ENCODE measurements around the gene ENAH.

ENAH gene

GRCh38 chr1:225601902-225602589 lies 50.9 kb downstream of the ENAH start:
- DNase-seq: no peak

- DNase-seq: no peak
These were observed 54.1 kb downstream of the ENAH start for GRCh38 chr1:225598847-225599246.

GRCh38 chr1:225597926-225598575 lies 54.9 kb downstream of the ENAH start:
- no peak for DNase-seq

DNA sequence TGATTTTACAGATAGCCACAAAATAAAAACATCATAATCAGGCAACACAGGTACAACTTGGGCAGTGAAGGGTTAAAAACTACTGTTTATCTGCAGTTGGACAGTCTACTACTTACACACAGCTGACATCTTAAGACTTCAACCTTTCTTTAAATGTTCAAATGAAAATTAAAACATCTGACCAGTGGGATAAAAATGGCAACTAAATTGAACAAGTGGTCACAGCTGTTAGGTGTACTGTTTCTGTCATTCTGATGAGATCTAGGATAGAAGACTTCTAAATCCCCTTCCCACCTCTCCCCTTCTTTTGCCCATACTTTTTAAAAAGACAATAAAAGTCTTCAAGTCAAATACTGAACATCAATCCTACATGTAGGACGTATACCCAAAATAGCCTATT lies 56.2 kb downstream of the ENAH start:
- no peak for DNase-seq

DNA sequence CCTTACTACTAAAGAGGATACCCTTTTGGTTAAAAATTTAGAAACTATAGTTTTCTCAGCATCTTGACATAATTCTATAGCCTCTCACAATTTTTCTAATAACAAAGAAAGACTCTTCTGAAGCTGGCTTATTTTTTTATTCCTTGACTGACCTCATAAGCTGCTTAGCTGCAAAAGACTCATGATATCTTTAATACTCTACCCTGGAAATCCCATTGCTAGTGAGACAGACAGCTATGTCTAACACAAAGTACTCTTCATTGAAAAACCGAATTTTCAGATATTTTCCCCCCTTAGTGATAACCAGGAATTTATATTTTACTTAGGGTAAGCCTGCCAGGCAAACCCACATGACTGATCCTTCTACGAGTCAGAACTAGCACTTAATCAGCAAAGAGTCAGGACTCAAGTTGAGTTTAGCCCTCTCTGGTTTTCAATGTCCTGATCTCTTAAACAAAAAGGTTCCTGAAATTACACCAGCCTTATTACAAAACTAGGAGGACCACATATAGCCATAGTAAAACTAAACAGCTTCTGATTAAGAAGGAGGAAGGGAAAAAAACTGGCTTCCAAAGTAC lies 56.9 kb downstream of the ENAH start:
- no peak for DNase-seq

DNA sequence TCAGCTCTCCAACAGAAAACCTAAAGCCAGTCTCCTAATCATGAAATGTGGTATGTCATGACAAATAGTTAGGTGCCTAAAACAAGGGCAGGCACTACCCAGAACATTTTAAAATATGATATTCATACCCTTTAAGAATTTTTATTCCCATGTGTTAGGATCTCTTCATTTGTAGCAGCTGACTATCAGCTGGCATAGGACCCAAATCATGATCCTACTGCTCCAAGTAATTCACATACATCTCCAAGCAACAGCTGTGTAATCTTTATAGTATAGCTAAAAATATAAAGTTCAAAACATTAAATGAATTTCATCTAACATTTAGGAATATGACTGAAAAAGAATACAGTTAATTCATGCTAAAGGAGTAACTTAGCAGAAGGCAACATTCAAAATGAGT lies 57.5 kb downstream of the ENAH start:
- no peak for DNase-seq

GRCh38 chr1:225593414-225593813 lies 59.5 kb downstream of the ENAH start:
- DNase-seq: no peak

DNA sequence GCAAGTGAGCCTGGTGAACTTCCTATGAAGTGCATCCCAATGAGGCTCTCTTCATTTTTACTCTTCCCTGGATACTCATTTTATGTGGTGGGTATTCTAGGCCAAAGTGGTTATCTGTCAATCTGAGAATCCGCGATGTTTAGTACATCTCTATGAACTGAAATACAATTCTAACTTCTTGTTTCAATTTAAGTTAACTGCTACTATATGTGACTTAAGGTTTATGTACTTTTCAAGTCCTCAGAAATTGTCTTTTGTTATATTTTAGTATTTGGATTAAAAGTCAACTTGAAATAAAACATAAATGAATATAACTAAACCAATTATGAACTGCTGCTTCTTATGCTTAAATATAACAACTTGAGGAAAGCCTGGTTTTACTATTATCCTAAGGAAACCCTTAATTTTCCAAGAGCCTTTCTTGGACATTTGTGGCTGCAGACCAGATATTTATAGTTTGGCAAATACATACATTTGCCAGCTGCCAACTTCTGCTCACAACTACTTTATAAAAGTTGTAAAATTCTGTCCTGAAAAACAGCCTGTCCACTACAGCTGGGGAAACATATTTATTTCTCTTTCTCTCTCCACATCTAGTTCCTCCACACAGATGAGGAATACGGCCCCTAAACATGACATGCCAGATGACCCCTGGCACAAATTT lies 60.4 kb downstream of the ENAH start:
- DNase-seq: no peak

DNA sequence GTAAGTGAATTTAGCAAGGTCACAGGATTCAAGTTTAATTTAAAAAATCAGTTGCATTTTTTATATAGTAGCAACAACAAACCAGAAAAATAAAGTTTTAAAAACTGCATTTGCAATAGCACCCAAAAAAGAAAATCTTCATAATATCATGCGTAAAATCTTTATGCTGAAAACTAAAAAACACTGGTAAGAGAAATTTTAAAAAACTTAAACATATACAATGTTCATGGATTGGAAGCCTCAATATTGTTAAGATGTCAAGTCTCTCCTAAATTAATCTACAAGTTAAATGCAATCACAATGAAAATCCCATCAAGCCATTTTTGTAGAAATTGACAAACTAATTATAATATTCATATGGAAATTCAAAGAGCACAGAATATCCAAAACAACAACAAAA lies 65.6 kb downstream of the ENAH start:
- no peak for DNase-seq

DNA sequence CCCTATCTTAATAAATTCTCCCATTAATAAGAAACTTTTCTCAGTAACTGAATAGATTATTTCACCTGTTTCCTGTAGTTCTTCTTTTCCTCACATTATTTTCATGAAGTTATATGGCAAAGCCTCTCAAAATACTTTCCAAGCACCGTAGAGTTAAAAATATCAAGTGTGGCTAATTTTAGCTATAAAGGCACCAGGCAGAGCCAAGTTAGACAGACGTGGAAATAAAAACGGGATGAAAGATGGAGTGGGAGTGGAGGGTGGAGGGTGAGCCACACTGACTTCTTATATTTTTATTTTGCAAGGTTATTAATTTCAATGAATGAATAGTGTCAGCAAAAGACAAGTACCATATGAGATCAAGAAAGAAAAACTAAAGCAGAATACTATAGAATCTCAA lies 71.7 kb downstream of the ENAH start:
- no peak for DNase-seq

GRCh38 chr1:225580238-225581099 lies 72.5 kb downstream of the ENAH start:
- no peak for DNase-seq

DNA sequence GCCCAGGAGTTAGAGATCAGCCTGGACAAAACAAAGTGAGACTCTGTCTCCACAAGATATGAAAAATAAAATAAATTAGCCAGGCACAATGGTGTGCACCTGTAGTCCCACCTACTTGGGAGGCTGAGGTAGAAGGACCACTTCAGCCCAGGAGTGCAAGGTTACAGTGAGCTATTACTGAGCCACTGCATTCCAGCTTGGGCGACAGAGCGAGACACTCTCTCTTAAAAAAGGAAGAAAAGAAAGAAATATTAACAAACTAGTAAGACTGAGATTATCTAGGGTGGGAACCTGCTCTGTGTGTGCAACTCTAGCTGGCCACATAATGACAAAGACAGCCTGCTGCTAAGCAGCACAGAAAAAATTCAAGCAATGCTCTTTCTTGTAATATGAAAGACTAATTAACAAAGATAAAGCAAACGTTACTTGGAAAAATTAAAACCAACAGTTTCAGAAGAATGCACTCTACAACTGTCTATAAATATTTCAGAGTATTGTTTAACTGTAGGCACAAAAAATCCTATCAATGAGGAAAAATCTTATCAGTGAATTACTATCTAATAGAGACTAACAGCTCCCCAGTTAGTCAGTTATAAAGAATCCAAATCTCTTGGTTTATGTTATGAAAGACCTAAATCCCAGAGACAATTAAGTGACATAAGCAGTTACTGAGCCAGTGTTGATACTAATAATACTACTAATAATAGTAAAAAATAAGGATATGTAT lies 74.5 kb downstream of the ENAH start:
- no peak for DNase-seq

DNA sequence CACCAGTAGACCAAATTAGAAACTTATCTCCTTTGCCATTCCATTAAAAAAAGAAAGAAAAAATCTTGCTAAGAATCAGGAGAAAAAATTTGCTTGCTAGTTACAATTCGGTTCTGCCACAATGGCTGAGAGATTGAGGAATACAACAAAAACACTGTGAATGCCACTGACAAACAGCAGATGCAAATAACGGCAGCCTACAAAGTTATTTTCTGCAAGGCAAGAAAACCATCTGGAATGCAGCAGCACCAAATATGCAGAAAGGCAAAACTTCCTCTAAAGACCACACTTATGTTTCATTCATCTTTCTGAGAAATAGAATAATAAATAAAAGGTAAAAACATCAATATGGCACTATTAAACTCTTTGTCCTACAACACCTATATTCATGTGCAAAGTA lies 75.7 kb downstream of the ENAH start:
- no peak for DNase-seq

GRCh38 chr1:225573216-225573615 lies 79.7 kb downstream of the ENAH start:
- DNase-seq: no peak

DNA sequence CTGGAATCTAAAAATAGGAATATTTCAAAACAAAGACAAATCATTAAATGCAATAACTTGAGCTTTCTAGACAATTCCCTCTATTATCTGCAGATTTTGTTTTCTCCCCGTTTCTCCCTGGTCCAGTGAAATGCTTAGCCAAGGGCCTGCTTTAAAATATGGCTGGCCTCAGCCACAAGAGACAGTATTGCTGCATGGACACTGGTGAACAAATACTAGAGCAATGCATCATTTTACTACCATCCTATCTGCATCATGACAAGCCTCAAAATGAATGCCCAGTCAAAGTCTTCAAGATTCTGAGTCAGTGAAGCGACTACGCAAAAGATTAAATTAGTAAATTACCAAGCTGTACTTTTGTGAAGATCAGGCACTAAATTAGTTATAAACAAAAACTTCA lies 80.5 kb downstream of the ENAH start:
- no peak for DNase-seq

DNA sequence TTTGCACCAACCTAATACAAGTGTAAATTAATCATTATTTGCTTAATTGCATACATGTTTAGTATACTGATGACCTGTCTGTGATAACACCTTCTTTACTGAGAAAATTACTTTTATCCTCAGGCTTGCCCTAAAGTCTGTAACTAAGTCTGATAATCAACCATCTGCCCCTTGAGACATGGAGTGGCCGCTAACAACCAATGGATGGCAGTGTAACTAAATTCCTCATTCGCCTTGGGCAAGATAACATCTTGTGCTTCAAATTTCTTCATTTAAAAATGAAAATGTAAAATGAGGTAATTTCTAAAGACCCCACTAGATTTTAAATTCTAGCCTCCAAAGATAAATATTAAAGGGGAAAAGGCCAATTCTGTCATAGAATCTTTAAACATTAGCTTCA lies 85.1 kb downstream of the ENAH start:
- no peak for DNase-seq

GRCh38 chr1:225565847-225566246 lies 87.1 kb downstream of the ENAH start:
- no peak for DNase-seq

DNA sequence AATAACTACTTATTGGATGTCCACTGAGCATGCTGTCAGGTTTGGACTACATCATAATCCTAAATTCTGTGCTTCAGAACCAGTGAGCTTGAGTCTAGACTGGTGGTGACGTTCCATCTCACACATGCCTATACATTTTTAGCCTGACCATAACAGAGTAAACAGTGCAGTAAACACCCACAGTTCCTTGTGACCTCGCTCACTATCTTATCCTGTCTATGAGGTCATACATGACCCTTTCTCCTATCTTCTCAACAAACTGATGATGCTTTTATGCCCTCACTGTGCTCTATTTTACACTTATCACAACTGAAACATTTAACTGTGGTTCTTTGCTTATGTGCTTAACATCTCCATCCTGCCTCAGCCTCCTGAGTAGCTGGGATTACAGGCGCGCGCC lies 91.2 kb downstream of the ENAH start:
- DNase-seq: no peak

DNA sequence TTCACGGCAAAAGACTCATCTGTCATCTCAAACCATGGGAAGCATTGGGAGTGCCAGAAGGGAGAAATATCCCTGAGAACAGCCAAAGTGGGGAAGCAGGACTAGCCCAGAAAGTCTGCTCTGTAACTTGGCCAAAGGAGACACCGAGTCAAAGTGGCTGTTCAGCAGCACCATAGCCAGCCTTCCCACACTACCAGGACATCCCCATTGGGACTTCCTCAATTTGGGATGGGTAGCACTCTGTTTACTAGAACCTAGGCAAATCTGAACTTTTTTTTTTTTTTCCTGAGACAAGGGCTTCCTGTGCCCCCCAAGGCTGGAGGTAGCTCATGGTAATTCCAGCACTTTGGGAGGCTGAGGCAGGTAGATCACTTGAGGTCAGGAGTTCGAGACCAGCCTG lies 93.0 kb downstream of the ENAH start:
- DNase-seq: no peak

DNA sequence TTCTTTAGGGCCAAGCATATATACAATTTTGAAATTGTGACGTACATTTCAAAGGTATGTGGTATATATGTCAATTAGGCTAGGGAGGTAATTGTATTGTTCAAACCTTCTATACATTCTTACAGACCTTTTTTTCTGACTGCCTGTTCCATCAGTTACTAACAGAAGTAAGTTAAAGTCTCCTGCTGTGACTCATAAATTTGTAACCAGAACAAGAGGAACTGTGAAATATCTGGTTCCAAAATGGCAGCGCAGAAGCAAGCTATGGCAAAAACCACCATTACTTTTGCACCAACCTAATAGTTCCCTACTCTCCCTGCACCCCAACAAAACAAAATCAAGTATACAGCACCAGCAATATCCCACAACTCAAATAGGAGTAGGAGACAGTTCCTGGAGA lies 93.6 kb downstream of the ENAH start:
- no peak for DNase-seq

DNA sequence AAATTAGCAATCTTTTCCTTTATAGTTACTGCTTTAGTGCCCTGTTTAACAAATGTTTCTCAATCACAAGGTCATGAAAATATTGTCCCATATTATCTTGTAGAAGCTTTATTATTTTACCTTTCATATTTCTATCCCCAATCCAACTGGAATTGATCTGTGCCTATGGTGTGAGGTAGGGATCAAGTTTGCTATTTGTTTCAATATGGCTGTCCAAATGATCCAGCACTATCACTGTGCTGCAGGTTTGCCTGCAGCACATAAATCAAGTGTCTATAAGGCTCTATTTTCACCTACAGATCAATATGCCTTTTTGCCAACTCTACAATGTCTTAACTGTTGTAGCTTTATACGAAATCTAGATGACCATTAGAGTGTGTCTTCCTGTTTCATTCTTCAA lies 96.2 kb downstream of the ENAH start:
- DNase-seq: no peak

DNA sequence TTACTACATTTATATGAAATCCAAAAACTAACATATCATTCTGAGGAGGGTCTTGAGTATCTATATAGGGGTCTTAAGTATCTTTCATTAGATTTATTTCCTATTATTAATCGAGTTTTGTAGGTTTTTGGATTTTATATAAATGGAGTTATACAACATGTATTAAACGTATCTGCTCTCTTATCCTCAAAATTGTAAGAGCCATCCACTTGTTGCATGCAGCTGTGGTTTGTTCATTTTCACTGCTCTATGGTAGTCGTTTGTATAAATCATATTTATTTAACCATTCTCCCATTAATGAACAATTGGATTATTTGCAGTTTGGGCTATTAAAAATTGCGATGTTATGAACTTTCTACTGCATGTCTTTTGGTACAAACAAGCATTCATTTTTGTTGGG lies 97.1 kb downstream of the ENAH start:
- DNase-seq: no peak
